Stimulated activated CD8-positive, alpha-beta memory T cell treated with anti-CD3 and anti-CD28 coated beads, Interleukin-4, amount 100 ng/mL, for 48 hours (primary cell): ENCODE results near the gene MAGI1.

Experiments
- DNase-seq: peaks from one replicate; pipeline ENCODE4 v3.0.0-alpha.2; 2020

Gene MAGI1

DNA sequence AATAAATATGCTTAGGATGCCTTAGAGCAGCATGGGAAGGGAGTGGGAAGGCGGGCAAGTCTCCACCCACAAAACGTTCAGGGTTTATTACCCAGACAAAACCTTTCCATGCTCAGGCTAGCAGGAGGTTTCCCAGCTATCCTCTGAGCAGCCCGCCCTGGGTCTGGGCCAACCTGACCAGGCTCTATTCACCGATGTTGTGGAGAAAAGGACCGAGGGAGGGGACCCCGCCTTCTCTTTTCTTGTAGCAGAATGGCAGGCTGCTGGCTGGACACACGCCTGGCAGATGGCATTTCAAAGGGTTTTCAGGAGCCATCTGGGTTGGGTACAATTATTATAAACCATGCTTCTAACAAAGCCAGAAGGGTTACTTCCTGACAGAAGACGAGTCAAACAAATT lies 540.9 kb downstream of the MAGI1 start:
- no peak for DNase-seq

DNA sequence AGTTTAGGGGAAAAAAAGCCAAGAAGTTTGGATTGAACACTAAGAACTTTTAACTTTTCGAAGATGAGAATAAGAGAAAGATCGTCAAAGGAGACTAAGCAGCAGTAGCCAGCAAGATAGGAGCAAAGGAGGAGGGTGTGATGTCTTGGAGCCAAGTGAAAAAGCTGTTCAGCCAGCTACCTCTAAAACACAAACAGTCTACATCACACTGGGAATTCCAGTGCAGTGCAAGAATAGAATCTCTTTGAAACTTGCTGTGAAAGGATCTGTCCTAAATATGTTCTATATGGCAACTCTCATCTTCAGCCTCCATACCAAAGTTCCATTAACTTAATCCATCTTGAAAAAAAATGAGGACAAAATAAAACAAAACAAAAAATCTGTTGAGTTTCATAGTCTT lies 541.5 kb downstream of the MAGI1 start:
- DNase-seq, result no peak

DNA sequence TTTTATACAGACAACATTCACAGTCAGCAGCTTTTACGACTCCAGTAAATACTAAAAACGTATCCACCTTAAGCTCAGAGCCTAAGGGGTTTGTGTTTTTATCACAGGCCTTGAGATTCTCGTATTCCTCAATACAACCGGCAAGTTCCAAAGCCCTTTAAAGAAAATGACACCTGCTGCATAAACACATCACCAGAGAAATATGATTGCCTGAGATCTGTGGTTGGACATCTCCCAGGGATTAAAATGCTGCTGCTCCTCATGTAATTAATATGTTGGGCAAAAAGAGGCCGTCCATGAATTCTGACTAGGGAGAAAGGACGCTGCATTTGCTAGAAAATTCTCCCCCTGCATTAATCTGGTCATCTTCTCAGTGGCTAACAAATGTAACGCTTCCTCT lies 544.8 kb downstream of the MAGI1 start:
- DNase-seq, result no peak

DNA sequence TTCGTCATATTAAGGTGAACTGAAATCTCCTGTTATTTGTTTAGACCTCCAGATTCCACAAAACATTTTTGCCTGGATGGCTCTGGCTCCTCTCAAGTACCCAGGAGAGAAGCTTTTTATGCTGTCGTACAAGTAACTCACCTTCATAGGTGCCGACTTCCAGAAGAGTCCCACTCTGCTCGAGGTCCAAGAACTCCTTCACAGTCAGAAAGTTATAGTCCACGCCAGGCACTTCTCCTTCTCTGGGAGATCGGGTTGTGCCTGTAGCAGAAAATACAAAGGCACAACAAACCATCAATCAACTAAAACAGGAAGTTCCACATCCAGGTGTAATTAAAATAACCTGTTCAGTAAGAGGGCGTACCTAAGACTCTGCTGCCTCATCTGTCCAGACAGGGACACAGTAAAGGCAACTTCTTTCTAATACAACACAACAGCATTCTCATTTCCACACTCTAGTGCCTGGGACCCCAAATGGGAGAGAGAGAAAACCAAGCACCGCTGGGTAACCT lies 545.3 kb downstream of the MAGI1 start:
- DNase-seq, result no peak

DNA sequence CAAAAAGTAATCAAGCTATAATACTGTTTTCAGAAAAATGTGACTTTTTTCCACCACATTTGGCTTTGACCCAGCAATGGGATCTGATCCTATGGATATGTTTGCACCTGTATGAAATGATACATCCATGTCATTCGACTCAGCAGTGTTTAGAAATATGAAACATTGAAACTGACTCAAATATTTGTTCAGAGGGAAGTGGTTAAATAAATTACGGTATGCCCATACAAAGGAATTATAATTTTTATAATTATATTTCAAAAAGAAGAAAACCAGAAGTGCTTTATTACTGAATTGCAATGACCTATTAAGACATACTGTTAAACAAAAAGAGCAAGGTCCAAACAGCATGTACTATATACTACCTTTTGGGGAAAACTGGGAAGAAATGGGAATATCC lies 546.5 kb downstream of the MAGI1 start:
- no peak for DNase-seq

DNA sequence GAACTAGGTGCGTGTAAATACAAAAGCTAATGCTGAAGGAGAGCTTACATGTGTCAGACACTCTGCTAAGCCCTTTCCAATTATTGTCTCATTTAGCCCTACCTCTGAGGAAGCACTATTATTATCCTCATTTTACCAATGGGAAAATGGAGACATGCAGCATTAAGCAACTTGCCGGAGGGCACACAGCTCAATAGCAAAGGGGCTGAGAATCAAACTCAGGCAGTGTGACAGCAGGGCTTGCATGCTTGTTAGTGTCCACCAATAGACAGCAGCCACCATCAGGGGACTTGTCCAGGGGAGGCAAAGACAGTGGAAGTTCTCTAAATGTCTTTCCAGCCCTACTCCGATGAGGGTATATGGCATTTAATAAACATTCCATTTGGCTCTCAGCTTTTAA lies 548.6 kb downstream of the MAGI1 start:
- no peak for DNase-seq

DNA sequence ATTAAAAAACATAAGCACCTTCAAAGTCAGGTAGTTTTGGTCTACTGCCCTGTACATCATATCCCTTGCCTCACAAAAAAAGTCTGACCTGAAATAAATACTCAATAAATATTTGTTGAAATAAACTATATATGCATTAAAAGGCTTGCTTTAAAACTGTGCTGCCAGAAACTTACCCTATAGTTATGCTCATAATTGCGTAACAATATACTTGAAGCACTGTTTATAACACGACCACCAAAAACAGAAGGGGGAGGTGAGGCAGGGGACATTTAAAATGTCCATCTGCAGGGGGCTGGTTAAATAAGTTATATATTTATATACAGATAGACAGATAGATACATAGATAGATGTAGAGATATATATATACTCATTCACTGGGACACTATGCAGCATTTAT lies 549.5 kb downstream of the MAGI1 start:
- DNase-seq, result no peak

DNA sequence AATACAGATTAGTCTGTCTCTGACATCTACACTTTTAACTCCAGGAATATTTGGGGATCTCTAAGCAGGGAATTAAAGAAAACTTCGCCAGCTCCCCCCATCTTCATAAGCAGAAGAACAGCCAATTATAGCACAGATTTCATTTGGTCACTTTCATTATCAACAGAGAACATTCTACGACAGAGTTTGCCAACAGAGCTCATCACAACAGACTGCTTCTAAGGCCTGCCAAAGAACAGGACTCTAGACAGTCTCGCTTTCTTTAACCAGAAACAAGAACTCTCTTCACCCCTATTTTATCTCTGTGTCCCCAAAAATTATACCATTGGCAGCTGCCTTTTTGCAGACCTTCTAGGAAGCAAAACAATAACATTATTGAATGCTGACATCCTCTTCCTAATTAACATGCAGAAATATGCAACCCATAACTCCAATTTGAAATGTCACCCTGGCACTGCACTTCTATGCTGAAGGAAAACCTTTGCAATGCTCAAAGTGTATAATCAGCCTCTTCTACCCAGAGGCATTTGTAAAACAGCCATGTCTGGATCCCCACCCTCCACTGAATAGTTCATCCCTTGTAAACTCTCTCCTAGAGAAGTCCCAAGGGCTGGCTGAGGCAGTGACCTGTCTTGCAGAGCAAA lies 552.8 kb downstream of the MAGI1 start:
- DNase-seq, result no peak

DNA sequence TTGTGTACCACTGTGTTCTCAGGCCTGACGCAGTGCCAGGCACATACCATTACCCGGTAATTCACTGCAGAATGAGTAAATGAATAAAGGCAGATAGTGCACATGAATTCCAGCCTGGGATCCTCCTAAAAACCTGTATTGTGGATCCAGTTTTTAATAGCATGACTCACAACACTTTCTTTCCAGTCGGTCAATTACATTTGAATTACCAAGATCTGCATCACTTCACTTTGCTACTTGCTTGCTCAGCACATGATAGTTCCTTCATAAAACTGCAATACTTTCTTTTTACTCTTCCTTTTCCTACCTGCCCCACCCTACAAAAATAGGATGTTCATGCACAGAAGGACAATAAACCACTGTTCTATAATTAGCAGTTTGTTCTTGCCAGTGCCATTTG lies 553.8 kb downstream of the MAGI1 start:
- DNase-seq, result no peak

DNA sequence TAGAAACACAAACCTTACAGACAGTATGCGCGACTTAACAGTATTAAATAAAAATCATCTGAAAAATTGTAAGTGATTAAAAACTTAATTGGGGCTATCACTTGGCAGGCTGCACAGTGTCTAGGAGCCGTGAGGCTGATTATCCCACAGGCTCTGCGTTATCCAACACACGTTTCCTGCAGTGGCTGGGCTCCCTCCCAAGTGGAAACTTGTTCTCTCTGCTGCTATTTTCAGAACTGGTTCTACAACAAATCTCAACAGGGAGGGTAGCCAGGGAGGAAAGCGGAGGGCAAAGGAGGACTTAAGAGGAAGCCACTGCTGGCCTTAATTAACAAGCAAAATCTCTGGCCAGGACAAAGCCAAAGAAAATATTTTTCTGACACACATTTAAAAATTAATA lies 555.2 kb downstream of the MAGI1 start:
- no peak for DNase-seq

DNA sequence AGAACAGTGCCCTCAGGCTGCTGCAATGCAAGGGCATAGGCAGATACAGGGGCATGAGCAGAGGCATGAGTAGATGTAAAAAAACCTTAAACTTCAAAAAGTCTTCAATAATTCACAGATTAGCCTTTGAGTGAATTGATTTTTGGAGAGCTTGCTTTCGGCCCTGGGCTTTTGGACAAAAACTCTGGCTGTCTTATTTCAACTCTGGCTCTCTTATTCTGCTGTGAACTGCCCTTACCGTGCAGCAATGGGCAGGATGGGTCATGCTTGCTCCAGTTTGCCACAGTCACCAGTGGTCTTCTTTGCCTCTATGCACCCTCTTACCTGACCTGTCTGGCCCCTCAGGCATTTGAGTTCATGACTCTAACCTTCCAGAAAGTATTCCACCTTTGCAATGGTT lies 555.7 kb downstream of the MAGI1 start:
- no peak for DNase-seq

DNA sequence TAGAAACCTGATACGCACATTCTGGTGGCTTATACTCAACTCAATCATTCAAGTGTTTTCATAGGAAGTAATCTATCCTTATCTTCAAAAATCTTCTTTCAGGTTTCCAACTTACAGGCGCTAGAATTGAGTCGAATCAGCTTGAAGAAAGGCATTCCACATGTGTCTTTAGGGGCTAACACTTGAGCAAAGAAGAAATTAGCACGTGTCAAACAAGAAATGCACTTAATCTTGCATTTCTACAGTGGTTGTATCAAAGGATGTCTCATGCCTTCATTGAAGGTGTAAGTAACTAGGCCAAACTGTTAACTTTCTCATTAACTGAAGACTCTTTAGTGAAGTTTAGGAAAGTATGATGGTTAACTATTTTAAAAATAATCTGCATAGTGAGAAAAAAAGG lies 557.6 kb downstream of the MAGI1 start:
- no peak for DNase-seq

DNA sequence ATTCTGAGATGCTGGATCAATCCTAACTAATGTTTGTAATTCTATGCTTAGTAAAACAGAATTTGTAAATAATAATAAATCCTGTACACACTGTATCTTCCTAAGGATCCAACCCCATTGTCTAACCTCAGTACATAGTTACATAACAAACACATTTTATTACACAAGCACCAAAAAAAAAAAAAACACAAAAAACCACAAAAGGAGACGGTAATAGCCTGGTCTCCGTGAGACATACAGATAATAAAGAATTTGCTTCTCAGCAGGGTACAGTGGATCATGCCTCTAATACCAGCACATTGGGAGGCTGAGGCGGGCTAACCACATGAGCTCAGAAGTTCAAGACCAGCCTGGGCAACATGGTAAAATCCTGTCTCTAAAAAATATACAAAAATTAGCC lies 558.7 kb downstream of the MAGI1 start:
- DNase-seq, result no peak

DNA sequence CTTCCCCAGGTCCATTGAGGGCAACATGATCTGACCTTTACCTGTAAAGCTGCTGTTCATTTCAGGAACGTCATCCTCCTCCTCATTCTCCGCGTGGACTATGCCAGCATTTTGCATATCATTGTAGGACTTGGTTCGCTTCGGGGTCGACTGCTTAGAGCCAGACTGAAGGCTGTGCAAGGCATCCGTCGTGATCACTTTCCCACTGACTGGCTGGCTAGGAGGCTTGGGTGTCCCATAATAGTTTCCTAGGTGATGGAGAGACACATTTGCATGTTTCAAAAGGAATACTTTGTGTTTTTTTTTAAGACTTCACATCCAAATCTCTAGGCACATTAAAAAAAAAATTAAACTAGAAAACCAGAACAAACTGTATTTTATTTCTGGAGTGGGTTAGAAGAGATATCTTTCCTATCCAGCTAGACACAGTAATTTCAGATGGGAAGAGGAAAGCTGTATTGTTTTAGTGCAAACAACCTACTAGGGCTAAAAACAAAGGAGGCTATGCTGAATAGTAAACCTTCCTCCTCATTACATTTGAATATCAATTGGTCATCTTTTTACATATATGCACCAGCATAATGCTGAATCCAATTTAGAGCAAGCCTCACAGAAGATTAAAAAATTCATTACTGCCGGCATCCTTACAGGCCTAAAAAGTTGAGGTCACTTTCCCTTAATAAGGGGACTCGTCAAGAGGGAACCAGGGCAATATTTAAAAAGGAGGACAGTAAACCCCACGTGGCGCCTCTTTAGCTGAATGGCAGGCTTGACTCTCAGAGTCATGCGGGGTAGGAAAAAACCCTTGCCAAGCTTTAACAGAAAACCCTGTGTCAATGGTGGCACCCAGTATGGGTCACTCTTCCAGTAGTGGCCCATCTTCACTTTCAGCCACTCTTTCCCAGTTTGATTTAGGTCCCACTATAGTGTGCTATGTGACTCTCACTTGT lies 559.9 kb downstream of the MAGI1 start:
- DNase-seq, result no peak

DNA sequence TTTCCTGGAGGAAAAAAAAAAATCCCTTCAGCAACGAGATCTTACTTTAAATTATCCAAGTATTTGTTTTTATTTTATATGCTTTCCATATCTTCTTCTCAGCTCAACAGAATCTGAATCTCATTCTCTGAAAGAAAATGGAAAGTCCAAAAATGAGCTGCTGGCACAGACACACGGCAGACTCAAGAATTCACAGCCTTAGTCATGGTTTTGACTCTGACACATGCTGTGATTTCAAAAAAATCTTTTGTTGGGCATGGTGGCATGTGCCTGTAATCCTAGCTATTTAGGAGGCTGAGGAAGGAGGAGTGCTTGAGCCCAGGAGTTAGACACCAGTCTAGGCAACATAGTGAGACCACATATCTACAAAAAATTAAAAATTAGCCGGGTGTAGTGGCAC lies 565.0 kb downstream of the MAGI1 start:
- DNase-seq, result no peak

DNA sequence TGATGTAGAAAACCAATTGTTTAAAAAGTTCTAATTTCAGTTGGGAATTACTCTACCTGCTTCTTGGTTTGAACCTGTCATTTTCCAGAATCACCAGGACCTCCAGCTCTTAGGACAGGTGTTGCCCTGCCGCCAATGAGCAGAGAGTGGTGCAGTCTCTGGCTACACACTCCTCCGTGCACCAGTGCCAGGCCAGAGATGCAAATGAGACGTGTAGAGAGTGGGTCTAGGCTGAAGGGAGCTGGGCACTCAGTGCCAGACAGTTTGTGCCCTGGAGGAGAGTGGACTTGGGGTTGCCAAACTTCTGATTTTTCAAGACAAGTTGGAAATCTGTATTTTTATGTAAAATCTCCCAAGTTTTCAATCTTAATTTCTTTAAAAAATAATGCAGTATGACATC lies 566.2 kb downstream of the MAGI1 start:
- DNase-seq, result no peak

DNA sequence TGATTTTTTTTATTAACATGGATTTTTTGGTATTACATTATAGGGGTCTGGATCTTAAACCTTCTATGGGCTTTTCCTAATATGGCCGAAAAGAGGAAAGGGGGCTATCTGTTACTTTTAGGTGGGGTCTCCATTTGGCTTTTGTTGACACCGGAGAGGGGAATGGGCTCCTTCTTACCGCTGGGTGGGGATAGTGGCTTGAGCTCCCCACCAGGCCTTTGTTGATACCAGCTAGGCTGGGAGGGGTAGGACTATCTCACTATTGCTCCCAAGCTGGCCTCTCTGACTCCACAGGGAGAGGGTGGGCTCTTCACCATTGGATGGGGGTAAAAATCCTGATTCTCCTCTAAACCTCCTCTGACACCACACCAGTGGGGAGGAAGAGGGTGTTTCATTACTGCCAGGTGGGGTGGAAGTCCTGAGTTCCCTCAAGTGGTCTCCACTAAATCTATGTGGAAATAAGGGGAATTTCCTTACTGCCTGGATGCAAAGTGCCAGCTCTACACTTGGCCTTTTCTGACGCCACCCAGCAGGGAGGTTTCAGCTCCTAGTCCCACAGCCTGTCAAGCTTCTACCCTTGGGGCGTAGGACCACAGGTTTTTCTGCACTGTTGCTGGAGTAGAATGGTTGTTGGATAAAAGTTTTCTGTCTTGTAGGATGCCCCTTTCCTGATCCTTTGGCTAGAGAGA lies 572.3 kb downstream of the MAGI1 start:
- no peak for DNase-seq

DNA sequence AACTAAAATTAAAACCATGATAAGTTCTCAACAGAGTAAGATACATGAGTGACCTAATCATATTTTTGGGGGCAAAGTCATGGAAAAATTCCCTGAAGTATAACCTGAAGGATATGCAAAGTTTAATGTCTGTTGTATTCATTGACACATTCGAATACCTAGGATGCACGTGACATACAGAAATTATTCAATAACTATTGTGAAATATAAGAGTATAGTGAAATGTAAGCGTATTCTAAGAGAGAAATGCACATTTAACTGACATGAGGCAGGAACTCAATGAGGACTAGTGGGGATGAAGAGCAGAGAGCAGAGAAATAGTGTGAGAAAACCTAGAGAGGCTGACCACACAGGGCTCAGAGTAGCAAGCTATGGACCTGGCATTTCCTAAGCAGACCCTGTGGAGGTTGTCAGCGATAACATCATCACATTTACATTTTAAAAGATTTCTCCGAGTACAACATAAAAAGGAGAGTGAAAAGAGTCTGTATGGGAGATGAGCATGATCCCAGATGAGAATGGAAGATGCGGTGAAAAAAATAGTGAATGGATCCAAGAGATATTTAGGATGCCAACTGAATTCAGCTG lies 588.8 kb downstream of the MAGI1 start:
- no peak for DNase-seq

DNA sequence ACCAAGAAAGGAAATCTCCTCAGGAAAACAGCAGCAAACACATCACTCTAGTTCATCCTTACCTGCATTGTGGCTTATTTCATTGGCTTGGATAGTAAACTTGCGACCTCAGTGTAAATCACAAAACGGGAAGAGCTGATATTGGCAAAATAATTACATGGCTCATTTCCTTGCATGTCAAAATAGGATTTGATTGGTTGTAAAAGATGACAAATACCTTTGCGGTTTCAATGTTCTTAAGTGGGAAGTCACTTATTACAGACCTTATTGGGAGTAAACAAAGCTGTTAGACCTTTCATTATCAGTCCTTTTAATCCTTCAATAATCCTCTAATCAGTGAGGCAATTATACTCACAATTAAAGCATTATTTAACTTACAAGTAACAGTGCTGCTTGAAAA lies 590.6 kb downstream of the MAGI1 start:
- DNase-seq, result no peak

DNA sequence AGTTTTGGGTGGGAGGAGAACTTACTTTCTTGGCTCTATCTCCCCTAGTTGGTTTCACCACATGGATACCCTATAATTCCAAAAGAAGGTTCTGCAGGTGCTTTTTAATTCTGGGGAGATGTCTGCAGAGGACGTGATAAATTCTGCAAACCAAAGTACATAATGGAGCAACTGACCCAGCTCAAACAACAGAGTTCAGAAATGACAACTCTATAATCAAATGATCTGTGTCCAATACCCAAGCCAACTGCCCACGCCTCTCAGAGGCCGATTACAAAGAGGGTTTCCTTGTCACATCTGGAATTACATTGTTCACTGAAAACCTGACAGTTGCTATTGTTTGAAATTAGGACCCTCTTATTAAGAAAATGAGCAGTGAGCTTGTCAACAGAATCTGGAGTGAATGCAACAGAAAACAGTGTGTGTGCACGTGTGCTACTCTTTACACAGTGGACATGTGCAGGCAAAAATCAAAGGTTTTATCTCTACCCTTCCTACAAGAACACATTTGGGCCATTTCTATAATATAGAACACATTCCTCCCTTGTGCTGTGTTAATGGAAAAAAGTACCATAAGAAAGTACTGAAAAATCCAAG lies 593.0 kb downstream of the MAGI1 start:
- no peak for DNase-seq

DNA sequence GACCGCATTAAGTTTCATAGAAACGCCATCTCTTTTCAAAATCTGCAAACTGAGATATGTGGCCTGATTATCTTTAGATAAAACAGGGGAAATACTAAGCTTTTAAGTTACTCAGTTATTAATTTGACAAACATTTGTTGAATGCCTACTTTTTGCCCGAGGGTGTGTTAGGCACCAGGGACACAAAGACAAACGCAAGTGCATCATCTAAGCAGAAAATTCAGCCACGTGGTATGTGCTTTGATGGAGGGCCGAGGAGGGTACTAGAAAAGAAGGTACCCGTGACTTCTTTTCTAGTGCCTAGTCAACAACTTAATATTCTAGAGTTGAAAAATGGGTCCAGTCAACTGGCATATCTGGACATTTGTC lies 594.3 kb downstream of the MAGI1 start:
- no peak for DNase-seq

DNA sequence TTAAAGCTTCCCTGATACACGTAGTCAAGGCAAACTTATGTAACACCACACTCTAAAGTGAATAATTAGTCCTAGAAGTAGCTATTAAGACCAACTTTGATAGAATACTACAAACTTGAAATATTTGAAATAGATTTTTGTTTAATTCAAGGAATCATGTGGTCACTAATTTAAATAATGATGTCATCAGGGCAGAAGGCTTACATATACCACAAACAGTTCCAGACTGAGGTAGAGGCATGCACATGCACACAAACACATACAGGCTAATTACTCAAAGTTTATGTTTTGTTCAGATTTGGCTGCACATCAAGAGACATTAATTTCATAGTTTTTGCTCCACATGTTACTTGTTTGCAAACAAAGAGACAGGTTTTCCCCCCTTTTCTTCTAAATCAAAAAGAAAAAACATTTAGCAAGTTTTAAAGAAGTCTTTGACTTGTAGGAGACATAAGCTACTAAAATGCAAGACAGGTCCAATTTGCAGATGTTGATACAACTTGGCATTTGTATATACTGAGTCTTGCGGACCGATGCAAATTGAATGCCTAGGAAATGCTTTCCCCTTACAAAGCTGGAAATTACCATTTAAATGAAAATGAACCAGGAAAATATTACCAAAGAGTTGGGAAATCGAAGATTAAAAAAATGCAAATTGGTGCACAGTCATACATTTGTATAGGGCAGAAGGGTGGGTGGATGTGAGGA lies 594.8 kb downstream of the MAGI1 start:
- no peak for DNase-seq
